Uterus (tissue), 2 donors: ENCODE data around the gene YBEY.

Source experiments
- CTCF ChIP-seq, 4 experiments: fragments of 200-600 bp in 2 of 4; fragments of 450-650 bp in 2 of 4; sonication (generic) in 2 of 4; IDR thresholded peaks; one replicate each; pipeline ENCODE4 v1.5.1; 2016 to 2019; ENCODE audit warnings: antibody characterized with exemption in 4 of 4, mild to moderate bottlenecking in 2 of 4, moderate library complexity in 1 of 4
- POLR2A ChIP-seq, 2 donors: fragments of 450-650 bp; IDR thresholded peaks; one replicate each; pipeline ENCODE4 v1.6.1; 2016; ENCODE audit warnings: antibody characterized with exemption in 2 of 2, mild to moderate bottlenecking in 1 of 2, moderate library complexity in 1 of 2

DNA sequence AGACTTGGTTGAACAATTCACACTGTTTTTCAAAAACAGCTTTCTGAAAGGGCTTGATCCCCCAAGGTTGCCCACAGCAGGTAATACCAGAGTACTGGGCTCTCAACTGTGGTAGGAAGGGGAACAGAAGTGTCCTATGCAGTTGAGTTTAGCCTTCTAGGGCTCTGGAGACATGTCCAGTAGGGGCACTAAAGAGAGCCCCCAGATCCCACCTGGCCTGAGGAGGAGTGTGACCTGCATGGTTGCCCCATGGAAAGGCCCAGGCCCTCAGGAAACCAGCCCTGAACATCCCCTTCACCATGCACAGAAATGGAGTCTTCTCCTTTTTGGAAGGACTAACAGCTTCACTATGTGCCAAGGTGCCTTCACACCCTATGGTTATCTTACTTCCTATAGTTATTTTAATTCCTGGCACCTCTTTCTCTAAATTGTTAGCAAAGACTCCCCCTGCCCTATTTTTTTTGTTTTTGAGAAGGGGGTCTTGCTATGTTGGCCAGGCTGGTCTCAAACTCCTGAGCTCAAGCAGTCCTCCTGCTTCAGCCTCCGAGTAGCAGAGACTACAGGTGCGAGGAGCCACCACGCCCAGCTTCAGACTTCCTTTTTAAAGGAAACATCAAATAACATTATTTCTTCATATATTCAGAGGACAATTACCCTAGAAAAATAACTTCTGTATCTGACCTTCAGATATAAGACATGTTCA lies 40.8 kb upstream of the YBEY start:
- TF ChIP-seq CTCF (IDR thresholded peaks at IDR 0.05) (no peak), POLR2A (IDR thresholded peaks at IDR 0.05) (no peak)
